Endothelial cell of umbilical vein (primary cell): ENCODE data around the gene AGBL4. TPM values are rescaled to one million over a fixed set of nuclear protein-coding genes. Genes with fewer than 3 reads are reported as not detected.

Experiments
- BruUV-seq: library from RNA; stranded (reverse); fragments of 400-500 nt; replicated peaks from 2 replicates; lab custom pipeline; 2021; lab: Mats Ljungman, UMichigan
- CTCF ChIA-PET: fragments of 300-600, 350-600 bp; sonication (Branson Sonifier 250); formaldehyde crosslinking; loops from one replicate; lab custom pipeline; 2021; ENCODE audit warnings: antibody characterized with exemption, inconsistent platforms; lab: Charles Lee
- POLR2A ChIA-PET: fragments of 300-600, 350-600 bp; sonication (Branson Sonifier 250); formaldehyde crosslinking; loops from one replicate; lab custom pipeline; 2021; ENCODE audit warnings: antibody characterized with exemption, inconsistent platforms; lab: Charles Lee
- DNase-seq: peaks from one replicate; pipeline ENCODE4 v3.0.0-alpha.2; 2011; ENCODE audit warnings: low read depth, low spot score
- FAIRE-seq: peaks from 2 replicates; lab custom pipeline; 2011; peaks lifted over from hg19 to GRCh38; lab: Jason Lieb, UNC
- H2AFZ ChIP-seq: 2 replicates; pipeline ENCODE4 v1.6.0; 2012; ENCODE audit warnings: low read depth, low read length, control low read depth, inconsistent platforms
- H3K27ac ChIP-seq: 2 replicates; pipeline ENCODE4 v1.5.1; 2011; ENCODE audit warnings: low read depth, mild to moderate bottlenecking, control low read depth, low read length, moderate library complexity; ENCODE audit not compliant: insufficient read depth
- H3K27me3 ChIP-seq, 2 experiments: 2 replicates each; pipeline versions ENCODE4 v1.6.0 to v1.6.1; 2011; ENCODE audit warnings: low read length in 2 of 2, mixed read lengths in 1 of 2; ENCODE audit not compliant: control insufficient read depth in 2 of 2, insufficient read depth in 2 of 2
- H3K36me3 ChIP-seq, 2 experiments: 2 replicates in 1 of 2; 3 replicates in 1 of 2; pipeline ENCODE4 v1.5.1; 2011; ENCODE audit warnings: low read length in 2 of 2, mild to moderate bottlenecking in 1 of 2, moderate library complexity in 1 of 2; ENCODE audit not compliant: control insufficient read depth in 2 of 2, insufficient read depth in 2 of 2; ENCODE audit errors: extremely low read depth in 1 of 2
- H3K4me1 ChIP-seq: 3 replicates; pipeline ENCODE4 v1.5.1; 2011; ENCODE audit warnings: mild to moderate bottlenecking, low read length; ENCODE audit not compliant: control insufficient read depth, insufficient read depth; ENCODE audit errors: extremely low read depth
- H3K4me2 ChIP-seq: 2 replicates; pipeline ENCODE4 v1.6.1; 2011; ENCODE audit warnings: low read length, control low read depth, mixed read lengths; ENCODE audit not compliant: insufficient read depth
- H3K4me3 ChIP-seq, 3 experiments: fragments of 200-600 bp in 1 of 3; sonication (generic), shearing (Covaris generic) in 1 of 3; replicated peaks in 1 of 3; 2 replicates each; pipeline ENCODE4 v1.5.1; 2011 to 2016; ENCODE audit warnings: control low read depth in 3 of 3, low read length in 3 of 3, mild to moderate bottlenecking in 2 of 3, inconsistent platforms in 1 of 3, low read depth in 1 of 3, moderate library complexity in 1 of 3; ENCODE audit not compliant: insufficient read depth in 1 of 3
- H3K79me2 ChIP-seq: 2 replicates; pipeline ENCODE4 v1.6.0; 2012; ENCODE audit warnings: low read length, inconsistent platforms; ENCODE audit not compliant: control insufficient read depth, insufficient read depth
- H3K9ac ChIP-seq: replicated peaks from 2 replicates; pipeline ENCODE3; 2011; ENCODE audit warnings: low read length, control low read depth; ENCODE audit not compliant: insufficient read depth; ENCODE audit errors: extremely low read depth
- H3K9me1 ChIP-seq: replicated peaks from 3 replicates; pipeline ENCODE4 v1.6.0; 2011; ENCODE audit warnings: mild to moderate bottlenecking, low read length; ENCODE audit not compliant: control insufficient read depth, insufficient read depth; ENCODE audit errors: extremely low read depth
- H3K9me3 ChIP-seq: replicated peaks from 2 replicates; pipeline ENCODE4 v1.5.1; 2012; ENCODE audit warnings: low read length, inconsistent platforms; ENCODE audit not compliant: control insufficient read depth, insufficient read depth
- H4K20me1 ChIP-seq: replicated peaks from 2 replicates; pipeline ENCODE3; 2011; ENCODE audit warnings: mild to moderate bottlenecking, low read length; ENCODE audit not compliant: control insufficient read depth, insufficient read depth; ENCODE audit errors: extremely low read depth
- EZH2 ChIP-seq: IDR thresholded peaks from 2 replicates; pipeline ENCODE4 v1.6.1; 2012; ENCODE audit warnings: borderline replicate concordance, low read depth, mild to moderate bottlenecking, moderate library complexity, low read length, inconsistent platforms; ENCODE audit not compliant: severe bottlenecking
- FOS ChIP-seq: IDR thresholded peaks from 2 replicates; pipeline ENCODE4 v1.6.1; 2011; ENCODE audit warnings: mild to moderate bottlenecking, low read length, moderate library complexity, borderline replicate concordance; ENCODE audit not compliant: insufficient read depth
- GATA2 ChIP-seq: IDR thresholded peaks from 2 replicates; pipeline ENCODE4 v1.7.0; 2011; ENCODE audit warnings: low read depth, mild to moderate bottlenecking, moderate library complexity, mixed read lengths, low read length; ENCODE audit not compliant: insufficient read length, insufficient read depth
- JUN ChIP-seq: IDR thresholded peaks from 2 replicates; pipeline ENCODE4 v1.6.1; 2011; ENCODE audit warnings: borderline replicate concordance, low read depth; ENCODE audit not compliant: insufficient read length, insufficient read depth
- MYC ChIP-seq: IDR thresholded peaks from one replicate; pipeline ENCODE4 v1.6.1; 2011; ENCODE audit warnings: mild to moderate bottlenecking, low read depth, low read length
- POLR2A ChIP-seq: IDR thresholded peaks from 2 replicates; pipeline ENCODE4 v1.6.1; 2012; ENCODE audit warnings: low read depth, mild to moderate bottlenecking, control low read depth, low read length
- POLR2AphosphoS5 ChIP-seq: IDR thresholded peaks from 2 replicates; pipeline ENCODE4 v1.6.1; 2012; ENCODE audit warnings: low read depth, mild to moderate bottlenecking, control low read depth, low read length, moderate library complexity; ENCODE audit not compliant: insufficient read depth
- dilution Hi-C: fragments of 300-500 bp; cut with MboI; formaldehyde crosslinking; loops from one replicate; pipeline ENCODE4 v1.15.0; 2019; ENCODE audit warnings: low sequenced_read_pairs; ENCODE audit not compliant: extremely low pct_ligation_motif_present
- intact Hi-C: fragments of 100-400 bp; cut with micrococcal nuclease; formaldehyde crosslinking; loops from one replicate; pipeline ENCODE4 v1.10.0; 2022
- polyA plus RNA-seq, 4 experiments: library from polyadenylated mRNA; depleted of rRNA in 3 of 4; stranded (reverse) in 3 of 4; unstranded in 1 of 4; fragments of >200 nt; gene quantifications; 2 replicates each; pipeline versions ENCODE4 v1.2.1 to v1.2.3, GENCODE V29; 2011 to 2012; ENCODE audit warnings: missing spikeins in 1 of 4
- total RNA-seq: library from RNA; stranded (reverse); gene quantifications from 2 replicates; pipeline ENCODE4 v1.2.3, GENCODE V29; 2021
- TF ChIP-seq, protein P1 (sequence below), 2 donors: IDR thresholded peaks; 1 replicate in 1 of 2; 2 replicates in 1 of 2; pipeline ENCODE4 v1.5.1; 2011; ENCODE audit warnings: low read length in 2 of 2, mild to moderate bottlenecking in 2 of 2, moderate library complexity in 2 of 2, control low read depth in 1 of 2, inconsistent platforms in 1 of 2, low read depth in 1 of 2; ENCODE audit not compliant: insufficient read depth in 1 of 2; ENCODE audit errors: extremely low read depth in 1 of 2
- TF ChIP-seq, protein P2 (sequence below): IDR thresholded peaks from 2 replicates; pipeline ENCODE4 v1.6.1; 2011; ENCODE audit not compliant: insufficient read depth, insufficient read length

AGBL4 gene
- total and polyA plus RNA-seq, 2 donors (not counting 3 experiments of a cell fraction or from before 2014, with no cell fraction given), result not detected

DNA sequence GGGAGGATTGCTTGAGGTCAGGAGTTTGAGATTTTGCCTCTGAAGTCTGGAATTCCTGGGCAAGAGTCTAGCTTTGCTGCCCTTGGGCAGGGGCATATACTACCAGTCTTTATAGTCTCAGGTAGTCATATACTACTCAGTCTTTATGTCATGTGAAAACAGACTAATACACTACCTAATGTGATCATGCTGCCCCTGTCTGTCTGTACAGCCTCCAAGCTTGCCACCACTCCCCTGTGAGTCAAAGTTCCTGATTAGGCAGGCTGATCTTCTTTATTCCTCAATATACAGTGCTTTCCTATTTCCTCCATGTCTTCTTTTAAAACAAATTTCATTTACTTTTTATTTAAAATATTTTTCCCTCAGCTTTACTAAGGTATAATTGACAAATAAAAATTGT is 1141.7 kb downstream of the AGBL4 start:
- CTCF ChIA-PET, result no interaction called here
- Histone ChIP-seq H3K36me3 (no peaks in the 10 kb centered on the region), H3K9me3 (no peaks in the 10 kb centered on the region), H3K4me2 (no peak overlapping the region), H3K27ac (no peak overlapping the region), H4K20me1 (no peaks in the 10 kb centered on the region), H3K27me3 (no peaks in the 10 kb centered on the region), H3K9me1 (no peaks in the 10 kb centered on the region), H2AFZ (no peak overlapping the region), H3K4me3 (no peak overlapping the region), H3K79me2 (no peaks in the 10 kb centered on the region), H3K9ac (no peak overlapping the region), H3K4me1 (no peaks in the 10 kb centered on the region)
- BruUV-seq, result no TSS peak
- POLR2A ChIA-PET, result no interaction called here
- intact Hi-C loops, result no loop called here
- no peak for FAIRE-seq
- DNase-seq, result no peak
- TF ChIP-seq, protein P1, sequence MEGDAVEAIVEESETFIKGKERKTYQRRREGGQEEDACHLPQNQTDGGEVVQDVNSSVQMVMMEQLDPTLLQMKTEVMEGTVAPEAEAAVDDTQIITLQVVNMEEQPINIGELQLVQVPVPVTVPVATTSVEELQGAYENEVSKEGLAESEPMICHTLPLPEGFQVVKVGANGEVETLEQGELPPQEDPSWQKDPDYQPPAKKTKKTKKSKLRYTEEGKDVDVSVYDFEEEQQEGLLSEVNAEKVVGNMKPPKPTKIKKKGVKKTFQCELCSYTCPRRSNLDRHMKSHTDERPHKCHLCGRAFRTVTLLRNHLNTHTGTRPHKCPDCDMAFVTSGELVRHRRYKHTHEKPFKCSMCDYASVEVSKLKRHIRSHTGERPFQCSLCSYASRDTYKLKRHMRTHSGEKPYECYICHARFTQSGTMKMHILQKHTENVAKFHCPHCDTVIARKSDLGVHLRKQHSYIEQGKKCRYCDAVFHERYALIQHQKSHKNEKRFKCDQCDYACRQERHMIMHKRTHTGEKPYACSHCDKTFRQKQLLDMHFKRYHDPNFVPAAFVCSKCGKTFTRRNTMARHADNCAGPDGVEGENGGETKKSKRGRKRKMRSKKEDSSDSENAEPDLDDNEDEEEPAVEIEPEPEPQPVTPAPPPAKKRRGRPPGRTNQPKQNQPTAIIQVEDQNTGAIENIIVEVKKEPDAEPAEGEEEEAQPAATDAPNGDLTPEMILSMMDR (IDR thresholded peaks at IDR 0.05; ENCODE audit: extremely low read depth in 1 of 2, insufficient read depth in 1 of 2, low read depth in 1 of 2, low read length in 2 of 2), result no peak
- TF ChIP-seq EZH2, result no peak
- TF ChIP-seq JUN, result no peak
- TF ChIP-seq FOS, result no peak
- no peak for TF ChIP-seq POLR2A
- TF ChIP-seq, protein P2, sequence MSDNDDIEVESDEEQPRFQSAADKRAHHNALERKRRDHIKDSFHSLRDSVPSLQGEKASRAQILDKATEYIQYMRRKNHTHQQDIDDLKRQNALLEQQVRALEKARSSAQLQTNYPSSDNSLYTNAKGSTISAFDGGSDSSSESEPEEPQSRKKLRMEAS, result no peak
- no peak for TF ChIP-seq MYC
- TF ChIP-seq GATA2, result no peak
- no peak for TF ChIP-seq POLR2AphosphoS5
- dilution Hi-C loops, result no loop called here
